Measurements from ENCODE around the gene KIAA1328.

DNA sequence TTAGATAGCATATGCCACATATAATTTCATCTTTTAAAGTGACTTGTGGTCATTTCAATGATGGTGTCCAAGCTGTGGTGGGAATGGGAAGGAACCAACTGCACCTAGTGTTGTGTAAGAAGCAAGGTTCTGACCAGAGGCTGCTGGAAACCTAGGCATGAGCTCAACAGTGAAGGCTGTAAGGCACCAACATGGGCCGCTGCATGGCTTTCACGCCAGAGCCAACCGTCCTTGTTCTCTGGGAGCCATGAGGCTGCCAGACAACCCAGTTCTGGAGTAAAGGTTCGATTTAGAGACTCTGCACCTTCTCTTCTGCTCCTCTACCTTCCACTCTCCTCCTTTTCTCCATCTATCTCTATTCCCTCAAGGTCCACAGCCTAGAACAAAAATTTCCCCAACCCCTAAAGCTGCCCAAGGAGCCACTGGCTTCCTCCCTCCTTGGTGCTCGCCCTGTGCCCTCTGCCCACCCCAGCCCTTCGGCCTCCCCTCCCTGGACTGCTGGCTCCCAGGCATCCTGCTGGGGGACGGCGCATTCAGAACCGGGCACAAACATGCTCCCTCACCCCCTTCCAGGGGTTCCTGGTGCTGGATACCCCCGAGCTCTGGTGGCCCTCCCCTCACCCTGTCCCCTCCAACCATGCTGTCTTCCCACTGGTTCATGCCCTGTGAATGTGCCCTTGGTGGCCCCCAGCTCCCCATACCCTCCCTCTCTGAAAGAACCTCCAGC, 431.6 kb downstream of the KIAA1328 start:
- TF ChIP-seq CTCF (IDR thresholded peaks at IDR 0.05; ENCODE audit: extremely low read depth in 1 of 2, insufficient read depth in 1 of 2, low read depth in 1 of 2, low read length in 2 of 2) = no peak
- no peak for TF ChIP-seq JUN (IDR thresholded peaks at IDR 0.05; ENCODE audit: borderline replicate concordance, insufficient read depth, insufficient read length, low read depth)
- TF ChIP-seq POLR2A (IDR thresholded peaks at IDR 0.05; ENCODE audit: low read depth, low read length) = no peak
- no peak for TF ChIP-seq EZH2 (IDR thresholded peaks at IDR 0.05; ENCODE audit: borderline replicate concordance, low read depth, low read length, severe bottlenecking)
- TF ChIP-seq POLR2AphosphoS5 (IDR thresholded peaks at IDR 0.05; ENCODE audit: insufficient read depth, low read depth, low read length) = no peak
- no peak for TF ChIP-seq MYC (IDR thresholded peaks at IDR 0.05; ENCODE audit: low read depth, low read length)
